Measurements from ENCODE around the gene KRTAP11-1. TPM values are rescaled to one million over a fixed set of nuclear protein-coding genes. Genes with fewer than 3 reads are reported as not detected.

Gene KRTAP11-1, protein sequence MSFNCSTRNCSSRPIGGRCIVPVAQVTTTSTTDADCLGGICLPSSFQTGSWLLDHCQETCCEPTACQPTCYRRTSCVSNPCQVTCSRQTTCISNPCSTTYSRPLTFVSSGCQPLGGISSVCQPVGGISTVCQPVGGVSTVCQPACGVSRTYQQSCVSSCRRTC
- total RNA-seq: not detected
- polyA plus RNA-seq: not detected
- long read RNA-seq, donor 1: 0 reads
- long read RNA-seq, donor 2: 0 reads
- long read RNA-seq, donor 3: 0 reads
- long read RNA-seq, donor 4: 0 reads
- long read RNA-seq, donor 5: 0 reads
- long read RNA-seq, donor 6: 0 reads
- long read RNA-seq, donor 7: 0 reads
- long read RNA-seq, donor 8: 0 reads
- long read RNA-seq, donor 9: 0 reads
- long read RNA-seq, donor 10: 0 reads

- Histone ChIP-seq H3K4me1 (replicated peaks in 1 of 2) (no peaks in the 10 kb centered on the region), H3K27ac (no peak within 1 kb of the TSS), H3K27me3 (no peaks in the 10 kb centered on the region), H3K4me3 (no peak within 1 kb of the TSS), H3K36me3 (replicated peaks in 1 of 2) (no peaks in the 10 kb centered on the region), H3K9me3 (replicated peaks in 1 of 3) (no peaks in the 10 kb centered on the region)
- DNase-seq: no peak
- intact Hi-C loops (cut with DNase I): no loop called here
- TF ChIP-seq CTCF (IDR thresholded peaks at IDR 0.05) (no peak), POLR2A (IDR thresholded peaks at IDR 0.05) (no peak)
- 70 to 80% (median 78%) methylated on average over 2 of the region's 2 CpGs for WGBS, 4 donors
Measured at GRCh38 chr21:30881480-30881879, at the start of gene KRTAP11-1. TSS of gene KRTAP11-1 (minus strand) at chr21:30881580. CDS start at chr21:30881524, 56 bp downstream.

- no peak overlapping the region for H3K4me3 ChIP-seq
- 43 to 58% (median 47%) methylated on average over 4 of the region's 4 CpGs for WGBS, 4 donors
- H3K4me1 ChIP-seq (replicated peaks in 1 of 2): no peaks in the 10 kb centered on the region
- no peak for TF ChIP-seq CTCF (IDR thresholded peaks at IDR 0.05)
- no peak for TF ChIP-seq POLR2A (IDR thresholded peaks at IDR 0.05)
- H3K9me3 ChIP-seq (replicated peaks in 1 of 3): no peaks in the 10 kb centered on the region
- H3K27me3 ChIP-seq: no peaks in the 10 kb centered on the region
- no peaks in the 10 kb centered on the region for H3K36me3 ChIP-seq (replicated peaks in 1 of 2)
- intact Hi-C loops (cut with DNase I): no loop called here
- no peak for DNase-seq
- no peak overlapping the region for H3K27ac ChIP-seq
Measured at GRCh38 chr21:30924146-30924700, 42.8 kb upstream of the KRTAP11-1 start.

GRCh38 chr21:30921129-30921528 is 39.7 kb upstream of the KRTAP11-1 start:
- TF ChIP-seq POLR2A (IDR thresholded peaks at IDR 0.05) (no peak), CTCF (IDR thresholded peaks at IDR 0.05) (no peak)
- no peaks in the 10 kb centered on the region for H3K36me3 ChIP-seq (replicated peaks in 1 of 2)
- WGBS, 4 donors: 60 to 79% (median 66%) methylated on average over 4 of the region's 4 CpGs
- no peak overlapping the region for H3K4me3 ChIP-seq
- H3K9me3 ChIP-seq (replicated peaks in 1 of 3): no peaks in the 10 kb centered on the region
- DNase-seq: no peak
- intact Hi-C loops (cut with DNase I): no loop called here
- H3K27me3 ChIP-seq: no peaks in the 10 kb centered on the region
- no peaks in the 10 kb centered on the region for H3K4me1 ChIP-seq (replicated peaks in 1 of 2)
- no peak overlapping the region for H3K27ac ChIP-seq

GRCh38 chr21:30917557-30917956 is 36.2 kb upstream of the KRTAP11-1 start:
- intact Hi-C loops (cut with DNase I): no loop called here
- no peaks in the 10 kb centered on the region for H3K27me3 ChIP-seq
- 81 to 94% (median 88%) methylated on average over 1 of the region's 1 CpG for whole genome bisulfite sequencing, 4 donors
- H3K36me3 ChIP-seq (replicated peaks in 1 of 2): no peaks in the 10 kb centered on the region
- DNase-seq: no peak
- no peak overlapping the region for H3K4me3 ChIP-seq
- H3K9me3 ChIP-seq (replicated peaks in 1 of 3): no peaks in the 10 kb centered on the region
- H3K27ac ChIP-seq: no peak overlapping the region
- no peak for TF ChIP-seq CTCF (IDR thresholded peaks at IDR 0.05)
- no peak for TF ChIP-seq POLR2A (IDR thresholded peaks at IDR 0.05)
- H3K4me1 ChIP-seq (replicated peaks in 1 of 2): no peaks in the 10 kb centered on the region
